Sigmoid colon (tissue), 7 donors: ENCODE measurements around the gene BBIP1. TPM values are rescaled to one million over a fixed set of nuclear protein-coding genes. Genes with fewer than 3 reads are reported as not detected.

Experiments used
- DNase-seq: peaks from one replicate; pipeline ENCODE4 v3.0.0-alpha.2; 2019
- H3K27ac ChIP-seq, 4 donors: fragments of 200-600 bp; sonication (generic); one replicate each; pipeline ENCODE4 v1.5.1; 2016 to 2019; ENCODE audit warnings: mild to moderate bottlenecking in 1 of 4
- H3K27me3 ChIP-seq, 3 donors: fragments of 200-600 bp; sonication (generic); one replicate each; pipeline ENCODE4 v1.5.1; 2019; ENCODE audit warnings: mild to moderate bottlenecking in 1 of 3
- H3K36me3 ChIP-seq, 4 donors: fragments of 200-600 bp; sonication (generic); one replicate each; pipeline ENCODE4 v1.5.1; 2016 to 2019
- H3K4me1 ChIP-seq, 4 donors: fragments of 200-600 bp; sonication (generic); one replicate each; pipeline ENCODE4 v1.5.1; 2017 to 2019
- H3K4me3 ChIP-seq, 4 donors: fragments of 200-600 bp; sonication (generic); one replicate each; pipeline ENCODE4 v1.5.1; 2017 to 2019; ENCODE audit warnings: mild to moderate bottlenecking in 2 of 4, moderate library complexity in 1 of 4
- H3K9me3 ChIP-seq, 4 donors: fragments of 200-600 bp in 3 of 4; sonication (generic) in 3 of 4; one replicate each; pipeline versions ENCODE4 v1.5.1 to v1.6.1; 2013 to 2019
- CTCF ChIP-seq, 4 experiments: fragments of 450-650 bp in 3 of 4; fragments of 200-600 bp in 1 of 4; IDR thresholded peaks; one replicate each; pipeline ENCODE4 v1.5.1; 2016 to 2019; ENCODE audit warnings: antibody characterized with exemption in 4 of 4, mild to moderate bottlenecking in 3 of 4, moderate library complexity in 2 of 4
- EP300 ChIP-seq, 4 donors: sonication (generic); formaldehyde crosslinking; IDR thresholded peaks; one replicate each; pipeline ENCODE4 v1.6.1; 2017; ENCODE audit warnings: antibody characterized with exemption in 4 of 4
- POLR2A ChIP-seq, 2 donors: fragments of 450-650 bp; IDR thresholded peaks; one replicate each; pipeline ENCODE4 v1.6.1; 2016; ENCODE audit warnings: antibody characterized with exemption in 2 of 2, mild to moderate bottlenecking in 2 of 2, moderate library complexity in 2 of 2
- POLR2AphosphoS5 ChIP-seq, 4 donors: sonication (generic); formaldehyde crosslinking; IDR thresholded peaks; one replicate each; pipeline ENCODE4 v1.6.1; 2017; ENCODE audit warnings: antibody characterized with exemption in 4 of 4
- WGBS, 2 donors: extraction: QIAGEN DNeasy Blood & Tissue Kit; methylation state at CpG; one replicate each; pipeline ENCODE4 v1.1.7; 2013; 5-methylcytosine and 5-hydroxymethylcytosine counted together
- intact Hi-C: fragments of 100-400 bp; cut with DNase I; formaldehyde crosslinking; loops from one replicate; pipeline ENCODE4 v1.15.1; 2023
- polyA plus RNA-seq, 3 donors: library from polyadenylated mRNA; stranded (reverse); fragments of 200-250 nt; gene quantifications; one replicate each; pipeline ENCODE4 v1.2.3, GENCODE V29; 2013
- total RNA-seq, 4 donors: library from RNA; depleted of rRNA; stranded (reverse); fragments of >200 nt; gene quantifications; one replicate each; pipeline ENCODE4 v1.1.0, GENCODE V29; 2016
- donor health status: healthy with polysubstance abuse.
- donor health status: Bipolar disorder and iron deficiency.
- donor health status: healthy.

The BBIP1 gene
- total and polyA plus RNA-seq, 7 donors, result 16.2 to 36.8 (median 21.6) TPM

- H3K27ac ChIP-seq, result peak overlapping the region in 3 of 4 donors; percentile 31 to 44 (median 32)
- H3K36me3 ChIP-seq, result peaks cover 0 to 49% (median 14%) of the 10 kb centered on the region in 4 donors
- intact Hi-C loops, result no loop called here
- H3K27me3 ChIP-seq, result no peaks in the 10 kb centered on the region
- DNase-seq, result peak; percentile 68
- no peak overlapping the region for H3K4me3 ChIP-seq
- H3K9me3 ChIP-seq, result no peaks in the 10 kb centered on the region
- H3K4me1 ChIP-seq, result peaks cover 0 to 29% (median 10%) of the 10 kb centered on the region in 4 donors
- TF ChIP-seq CTCF (IDR thresholded peaks at IDR 0.05) (no peak), POLR2AphosphoS5 (IDR thresholded peaks at IDR 0.05) (peak in 3 of 4 donors; percentile 31 to 64 (median 41))
- 82 to 86% methylated on average over 7 of the region's 7 CpGs for WGBS, 2 donors
Measured at GRCh38 chr10:110901954-110902819, 16.8 kb downstream of the BBIP1 start.

- no peak for DNase-seq
- Histone ChIP-seq H3K4me3 (no peak overlapping the region), H3K36me3 (peaks cover 0 to 59% (median 12%) of the 10 kb centered on the region in 4 donors), H3K27ac (peak overlapping the region in 1 of 4 donors; percentile 44), H3K27me3 (no peaks in the 10 kb centered on the region), H3K4me1 (peaks cover 0 to 41% (median 22%) of the 10 kb centered on the region in 4 donors), H3K9me3 (no peaks in the 10 kb centered on the region)
- WGBS, 2 donors, result 96 to 98% methylated on average over 2 of the region's 2 CpGs
- TF ChIP-seq CTCF (IDR thresholded peaks at IDR 0.05) (no peak), POLR2AphosphoS5 (IDR thresholded peaks at IDR 0.05) (peak in 1 of 4 donors; percentile 5)
- intact Hi-C loops, result no loop called here
Measured at GRCh38 chr10:110900983-110901382, 18.0 kb downstream of the BBIP1 start.

- no peaks in the 10 kb centered on the region for H3K9me3 ChIP-seq
- peaks cover 0 to 61% (median 32%) of the 10 kb centered on the region in 4 donors for H3K4me1 ChIP-seq
- no peaks in the 10 kb centered on the region for H3K27me3 ChIP-seq
- H3K27ac ChIP-seq, result no peak overlapping the region
- no peak for DNase-seq
- intact Hi-C loops, result no loop called here
- H3K4me3 ChIP-seq, result no peak overlapping the region
- TF ChIP-seq EP300 (IDR thresholded peaks at IDR 0.05), result no peak
- no peak for TF ChIP-seq POLR2AphosphoS5 (IDR thresholded peaks at IDR 0.05)
- TF ChIP-seq CTCF (IDR thresholded peaks at IDR 0.05), result no peak
- no peak for TF ChIP-seq POLR2A (IDR thresholded peaks at IDR 0.05)
- H3K36me3 ChIP-seq, result peaks cover 0 to 76% (median 17%) of the 10 kb centered on the region in 4 donors
Measured at GRCh38 chr10:110898391-110898790, 20.6 kb downstream of the BBIP1 start.

- Histone ChIP-seq H3K4me1 (peaks cover 0 to 59% (median 38%) of the 10 kb centered on the region in 4 donors), H3K27me3 (no peaks in the 10 kb centered on the region), H3K4me3 (no peak overlapping the region), H3K36me3 (peaks cover 0 to 88% (median 17%) of the 10 kb centered on the region in 4 donors), H3K9me3 (no peaks in the 10 kb centered on the region), H3K27ac (peak overlapping the region in 3 of 4 donors; percentile 28 to 58 (median 42))
- no peak for TF ChIP-seq POLR2AphosphoS5 (IDR thresholded peaks at IDR 0.05)
- TF ChIP-seq EP300 (IDR thresholded peaks at IDR 0.05), result no peak
- TF ChIP-seq CTCF (IDR thresholded peaks at IDR 0.05), result no peak
- TF ChIP-seq POLR2A (IDR thresholded peaks at IDR 0.05), result no peak
- no peak for DNase-seq
- intact Hi-C loops, result no loop called here
- WGBS, 2 donors, result 78 to 83% methylated on average over 1 of the region's 1 CpG
Measured at GRCh38 chr10:110897184-110897583, 21.8 kb downstream of the BBIP1 start.
